Neural cell (in vitro differentiated cells): ENCODE measurements around the gene IFT122.
"Not testable (repeated sequence)": the region's sequence is repeated elsewhere in the genome, so short reads cannot be mapped to it uniquely, and the experiment has no call there.

Source experiments
- EP300 ChIP-seq: fragments of 450-650 bp; conservative IDR thresholded peaks from 2 replicates; pipeline ENCODE4 v1.6.1; 2014; ENCODE audit warnings: antibody characterized with exemption, mild to moderate bottlenecking, moderate library complexity; ENCODE audit not compliant: poor library complexity, severe bottlenecking
- EZH2 ChIP-seq: fragments of 200-600, 300-800 bp; shearing (Covaris generic), sonication (generic); IDR thresholded peaks from 2 replicates; pipeline ENCODE4 v1.6.1; 2014; ENCODE audit warnings: antibody characterized with exemption, low read length, borderline replicate concordance, mild to moderate bottlenecking; ENCODE audit not compliant: insufficient read depth, poor library complexity, severe bottlenecking
- MXI1 ChIP-seq: fragments of 450-650 bp; conservative IDR thresholded peaks from 2 replicates; pipeline ENCODE4 v1.6.1; 2014; ENCODE audit warnings: antibody characterized with exemption, mild to moderate bottlenecking; ENCODE audit not compliant: poor library complexity, severe bottlenecking
- POLR2AphosphoS5 ChIP-seq: IDR thresholded peaks from 2 replicates; pipeline ENCODE4 v1.6.1; 2012
- RAD21 ChIP-seq: fragments of 450-650 bp; conservative IDR thresholded peaks from 2 replicates; pipeline ENCODE4 v1.6.1; 2014; ENCODE audit warnings: antibody characterized with exemption, mild to moderate bottlenecking, moderate library complexity
- SMC3 ChIP-seq: fragments of 450-650 bp; conservative IDR thresholded peaks from 2 replicates; pipeline ENCODE4 v1.6.1; 2014; ENCODE audit warnings: antibody characterized with exemption, mild to moderate bottlenecking, moderate library complexity; ENCODE audit not compliant: poor library complexity
- TAF1 ChIP-seq: IDR thresholded peaks from 2 replicates; pipeline ENCODE4 v1.6.1; 2012; ENCODE audit warnings: low read depth
- TF ChIP-seq, protein P1 (sequence below): fragments of 450-650 bp; IDR thresholded peaks from 2 replicates; pipeline ENCODE4 v1.5.1; 2014; ENCODE audit warnings: antibody characterized with exemption, mild to moderate bottlenecking, moderate library complexity; ENCODE audit not compliant: poor library complexity, severe bottlenecking
- TF ChIP-seq, protein P2 (sequence below): IDR thresholded peaks from 2 replicates; pipeline ENCODE4 v1.6.1; 2012; ENCODE audit warnings: borderline replicate concordance

DNA sequence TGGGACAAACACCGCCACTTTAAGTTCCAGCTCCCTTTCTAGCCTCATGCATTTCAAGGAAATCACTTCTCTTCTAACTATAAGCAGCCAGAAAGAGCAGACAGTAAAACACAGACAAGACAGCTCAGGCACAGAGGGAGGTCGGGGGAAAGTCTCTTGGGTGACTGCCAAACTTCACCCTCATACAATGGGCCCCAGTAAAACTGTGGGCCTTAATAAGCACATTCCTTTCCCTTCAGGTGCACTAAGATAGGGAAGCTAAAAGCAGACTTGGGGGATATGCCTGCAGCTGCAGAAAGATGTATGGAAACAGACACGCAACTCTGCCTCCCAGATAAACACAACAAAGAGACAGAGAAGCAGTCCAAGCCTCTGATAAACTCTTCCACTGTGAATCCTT, 26.8 kb upstream of the IFT122 start:
- TF ChIP-seq, protein P1, sequence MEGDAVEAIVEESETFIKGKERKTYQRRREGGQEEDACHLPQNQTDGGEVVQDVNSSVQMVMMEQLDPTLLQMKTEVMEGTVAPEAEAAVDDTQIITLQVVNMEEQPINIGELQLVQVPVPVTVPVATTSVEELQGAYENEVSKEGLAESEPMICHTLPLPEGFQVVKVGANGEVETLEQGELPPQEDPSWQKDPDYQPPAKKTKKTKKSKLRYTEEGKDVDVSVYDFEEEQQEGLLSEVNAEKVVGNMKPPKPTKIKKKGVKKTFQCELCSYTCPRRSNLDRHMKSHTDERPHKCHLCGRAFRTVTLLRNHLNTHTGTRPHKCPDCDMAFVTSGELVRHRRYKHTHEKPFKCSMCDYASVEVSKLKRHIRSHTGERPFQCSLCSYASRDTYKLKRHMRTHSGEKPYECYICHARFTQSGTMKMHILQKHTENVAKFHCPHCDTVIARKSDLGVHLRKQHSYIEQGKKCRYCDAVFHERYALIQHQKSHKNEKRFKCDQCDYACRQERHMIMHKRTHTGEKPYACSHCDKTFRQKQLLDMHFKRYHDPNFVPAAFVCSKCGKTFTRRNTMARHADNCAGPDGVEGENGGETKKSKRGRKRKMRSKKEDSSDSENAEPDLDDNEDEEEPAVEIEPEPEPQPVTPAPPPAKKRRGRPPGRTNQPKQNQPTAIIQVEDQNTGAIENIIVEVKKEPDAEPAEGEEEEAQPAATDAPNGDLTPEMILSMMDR = not testable (repeated sequence)
- TF ChIP-seq POLR2AphosphoS5, TAF1, EP300, RAD21, MXI1, SMC3, EZH2: not testable (repeated sequence)
- TF ChIP-seq, protein P2, sequence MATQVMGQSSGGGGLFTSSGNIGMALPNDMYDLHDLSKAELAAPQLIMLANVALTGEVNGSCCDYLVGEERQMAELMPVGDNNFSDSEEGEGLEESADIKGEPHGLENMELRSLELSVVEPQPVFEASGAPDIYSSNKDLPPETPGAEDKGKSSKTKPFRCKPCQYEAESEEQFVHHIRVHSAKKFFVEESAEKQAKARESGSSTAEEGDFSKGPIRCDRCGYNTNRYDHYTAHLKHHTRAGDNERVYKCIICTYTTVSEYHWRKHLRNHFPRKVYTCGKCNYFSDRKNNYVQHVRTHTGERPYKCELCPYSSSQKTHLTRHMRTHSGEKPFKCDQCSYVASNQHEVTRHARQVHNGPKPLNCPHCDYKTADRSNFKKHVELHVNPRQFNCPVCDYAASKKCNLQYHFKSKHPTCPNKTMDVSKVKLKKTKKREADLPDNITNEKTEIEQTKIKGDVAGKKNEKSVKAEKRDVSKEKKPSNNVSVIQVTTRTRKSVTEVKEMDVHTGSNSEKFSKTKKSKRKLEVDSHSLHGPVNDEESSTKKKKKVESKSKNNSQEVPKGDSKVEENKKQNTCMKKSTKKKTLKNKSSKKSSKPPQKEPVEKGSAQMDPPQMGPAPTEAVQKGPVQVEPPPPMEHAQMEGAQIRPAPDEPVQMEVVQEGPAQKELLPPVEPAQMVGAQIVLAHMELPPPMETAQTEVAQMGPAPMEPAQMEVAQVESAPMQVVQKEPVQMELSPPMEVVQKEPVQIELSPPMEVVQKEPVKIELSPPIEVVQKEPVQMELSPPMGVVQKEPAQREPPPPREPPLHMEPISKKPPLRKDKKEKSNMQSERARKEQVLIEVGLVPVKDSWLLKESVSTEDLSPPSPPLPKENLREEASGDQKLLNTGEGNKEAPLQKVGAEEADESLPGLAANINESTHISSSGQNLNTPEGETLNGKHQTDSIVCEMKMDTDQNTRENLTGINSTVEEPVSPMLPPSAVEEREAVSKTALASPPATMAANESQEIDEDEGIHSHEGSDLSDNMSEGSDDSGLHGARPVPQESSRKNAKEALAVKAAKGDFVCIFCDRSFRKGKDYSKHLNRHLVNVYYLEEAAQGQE = not testable (repeated sequence)
